ENCODE data around the gene LDHAL6B.

Gene LDHAL6B

GRCh38 chr15:59236394-59236793, 29.8 kb downstream of the LDHAL6B start:
- no peak overlapping the region for H3K4me3 ChIP-seq (ENCODE audit: low read depth, low read length)
- no peaks in the 10 kb centered on the region for H3K9me3 ChIP-seq
- H3K27me3 ChIP-seq, result peaks cover 7% of the 10 kb centered on the region
- H3K4me1 ChIP-seq, result no peaks in the 10 kb centered on the region
- no peaks in the 10 kb centered on the region for H3K36me3 ChIP-seq
- TF ChIP-seq CTCF (IDR thresholded peaks at IDR 0.05; ENCODE audit: low read depth, low read length), result no peak
- no peak for DNase-seq

GRCh38 chr15:59237119-59237855, 30.6 kb downstream of the LDHAL6B start:
- Histone ChIP-seq H3K9me3 (no peaks in the 10 kb centered on the region), H3K27me3 (peaks cover 7% of the 10 kb centered on the region), H3K4me3 (ENCODE audit: low read depth, low read length) (no peak overlapping the region), H3K4me1 (no peaks in the 10 kb centered on the region), H3K36me3 (no peaks in the 10 kb centered on the region)
- no peak for DNase-seq
- TF ChIP-seq CTCF (IDR thresholded peaks at IDR 0.05; ENCODE audit: low read depth, low read length), result no peak

GRCh38 chr15:59237924-59238331, 31.3 kb downstream of the LDHAL6B start:
- Histone ChIP-seq H3K4me1 (no peaks in the 10 kb centered on the region), H3K27me3 (peaks cover 7% of the 10 kb centered on the region), H3K9me3 (no peaks in the 10 kb centered on the region), H3K36me3 (no peaks in the 10 kb centered on the region), H3K4me3 (ENCODE audit: low read depth, low read length) (no peak overlapping the region)
- DNase-seq, result no peak
- no peak for TF ChIP-seq CTCF (IDR thresholded peaks at IDR 0.05; ENCODE audit: low read depth, low read length)

- peaks cover 17% of the 10 kb centered on the region for H3K27me3 ChIP-seq
- no peak overlapping the region for H3K4me3 ChIP-seq (ENCODE audit: low read depth, low read length)
- TF ChIP-seq CTCF (IDR thresholded peaks at IDR 0.05; ENCODE audit: low read depth, low read length), result no peak
- no peaks in the 10 kb centered on the region for H3K36me3 ChIP-seq
- no peaks in the 10 kb centered on the region for H3K4me1 ChIP-seq
- no peak for DNase-seq
- no peaks in the 10 kb centered on the region for H3K9me3 ChIP-seq
Measured at GRCh38 chr15:59240036-59240435, 33.4 kb downstream of the LDHAL6B start.

- TF ChIP-seq CTCF (IDR thresholded peaks at IDR 0.05; ENCODE audit: low read depth, low read length), result no peak
- no peaks in the 10 kb centered on the region for H3K4me1 ChIP-seq
- no peaks in the 10 kb centered on the region for H3K9me3 ChIP-seq
- peaks cover 17% of the 10 kb centered on the region for H3K27me3 ChIP-seq
- no peak for DNase-seq
- no peak overlapping the region for H3K4me3 ChIP-seq (ENCODE audit: low read depth, low read length)
- H3K36me3 ChIP-seq, result no peaks in the 10 kb centered on the region
Measured at GRCh38 chr15:59242649-59243048, 36.0 kb downstream of the LDHAL6B start.

- Histone ChIP-seq H3K4me3 (ENCODE audit: low read depth, low read length) (no peak overlapping the region), H3K27me3 (peaks cover 10% of the 10 kb centered on the region), H3K9me3 (no peaks in the 10 kb centered on the region), H3K36me3 (no peaks in the 10 kb centered on the region), H3K4me1 (no peaks in the 10 kb centered on the region)
- no peak for DNase-seq
- no peak for TF ChIP-seq CTCF (IDR thresholded peaks at IDR 0.05; ENCODE audit: low read depth, low read length)
Measured at GRCh38 chr15:59243622-59244021, 37.0 kb downstream of the LDHAL6B start.

Data from BE2C (cell line).